Measurements from ENCODE around the gene HIVEP3. TPM values are rescaled to one million over a fixed set of nuclear protein-coding genes. Genes with fewer than 3 reads are reported as not detected.

The HIVEP3 gene
- polyA plus RNA-seq, 1 donor (not counting 4 experiments of a cell fraction or from before 2014, with no cell fraction given), result 1.1 TPM

- FAIRE-seq (peak; percentile 20), DNase-seq (ENCODE audit: low read depth, low spot score) (no peak)
- H2AFZ ChIP-seq (ENCODE audit: control insufficient read depth, low read length), result no peak overlapping the region
- H3K9me3 ChIP-seq (ENCODE audit: control insufficient read depth, low read depth, low read length), result no peaks in the 10 kb centered on the region
- no peaks in the 10 kb centered on the region for H3K36me3 ChIP-seq (ENCODE audit: control insufficient read depth in 2 of 2, extremely low read depth in 1 of 2, insufficient read depth in 2 of 2, low read length in 2 of 2)
- no peak overlapping the region for H3K4me2 ChIP-seq (ENCODE audit: control insufficient read depth, extremely low read depth, insufficient read depth, low read depth, low read length)
- dilution Hi-C loops (cut with MboI; ENCODE audit: extremely low pct_ligation_motif_present, low sequenced_read_pairs), result no loop called here
- H3K79me2 ChIP-seq (ENCODE audit: control insufficient read depth, insufficient read depth, low read length), result no peaks in the 10 kb centered on the region
- peaks cover 2% of the 10 kb centered on the region for H3K9me1 ChIP-seq (ENCODE audit: control insufficient read depth, extremely low read depth, insufficient read depth, low read length)
- H4K20me1 ChIP-seq (ENCODE audit: control insufficient read depth, extremely low read depth, insufficient read depth, low read length), result no peaks in the 10 kb centered on the region
- TF ChIP-seq EZH2 (IDR thresholded peaks at IDR 0.05; ENCODE audit: low read length) (no peak), CTCF (optimal IDR thresholded peaks at IDR 0.05 in 1 of 3, IDR thresholded peaks at IDR 0.05 in 1 of 3, conservative IDR thresholded peaks at IDR 0.05 in 1 of 3; ENCODE audit: extremely low read depth in 1 of 3, insufficient read depth in 2 of 3, low read length in 3 of 3) (no peak)
- H3K27ac ChIP-seq (ENCODE audit: control insufficient read depth, insufficient read depth, low read length), result no peak overlapping the region
- no peak overlapping the region for H3K4me3 ChIP-seq (ENCODE audit: control insufficient read depth in 2 of 3, extremely low read depth in 1 of 3, insufficient read depth in 2 of 3, low read depth in 1 of 3, low read length in 3 of 3)
- no peaks in the 10 kb centered on the region for H3K27me3 ChIP-seq (ENCODE audit: control insufficient read depth, extremely low read depth, insufficient read depth, low read length)
- peaks cover 34% of the 10 kb centered on the region for H3K4me1 ChIP-seq (ENCODE audit: control insufficient read depth, extremely low read depth, insufficient read depth, low read length)
- no peak overlapping the region for H3K9ac ChIP-seq (ENCODE audit: control insufficient read depth, extremely low read depth, insufficient read depth, low read length)
These were observed 295.6 kb downstream of the HIVEP3 start for GRCh38 chr1:41622859-41623732.

GRCh38 chr1:41622402-41622801 is 296.3 kb downstream of the HIVEP3 start:
- no peaks in the 10 kb centered on the region for H3K36me3 ChIP-seq (ENCODE audit: control insufficient read depth in 2 of 2, extremely low read depth in 1 of 2, insufficient read depth in 2 of 2, low read length in 2 of 2)
- H3K79me2 ChIP-seq (ENCODE audit: control insufficient read depth, insufficient read depth, low read length), result no peaks in the 10 kb centered on the region
- H3K27ac ChIP-seq (ENCODE audit: control insufficient read depth, insufficient read depth, low read length), result no peak overlapping the region
- H3K4me1 ChIP-seq (ENCODE audit: control insufficient read depth, extremely low read depth, insufficient read depth, low read length), result peaks cover 35% of the 10 kb centered on the region
- TF ChIP-seq EZH2 (IDR thresholded peaks at IDR 0.05; ENCODE audit: low read length) (no peak), CTCF (optimal IDR thresholded peaks at IDR 0.05 in 1 of 3, IDR thresholded peaks at IDR 0.05 in 1 of 3, conservative IDR thresholded peaks at IDR 0.05 in 1 of 3; ENCODE audit: extremely low read depth in 1 of 3, insufficient read depth in 2 of 3, low read length in 3 of 3) (no peak)
- no peaks in the 10 kb centered on the region for H4K20me1 ChIP-seq (ENCODE audit: control insufficient read depth, extremely low read depth, insufficient read depth, low read length)
- peaks cover 2% of the 10 kb centered on the region for H3K9me1 ChIP-seq (ENCODE audit: control insufficient read depth, extremely low read depth, insufficient read depth, low read length)
- no peak overlapping the region for H3K4me2 ChIP-seq (ENCODE audit: control insufficient read depth, extremely low read depth, insufficient read depth, low read depth, low read length)
- H3K9me3 ChIP-seq (ENCODE audit: control insufficient read depth, low read depth, low read length), result no peaks in the 10 kb centered on the region
- no peak overlapping the region for H3K9ac ChIP-seq (ENCODE audit: control insufficient read depth, extremely low read depth, insufficient read depth, low read length)
- dilution Hi-C loops (cut with MboI; ENCODE audit: extremely low pct_ligation_motif_present, low sequenced_read_pairs), result no loop called here
- H3K27me3 ChIP-seq (ENCODE audit: control insufficient read depth, extremely low read depth, insufficient read depth, low read length), result no peaks in the 10 kb centered on the region
- DNase-seq (ENCODE audit: low read depth, low spot score) (no peak), FAIRE-seq (no peak)
- no peak overlapping the region for H3K4me3 ChIP-seq (ENCODE audit: control insufficient read depth in 2 of 3, extremely low read depth in 1 of 3, insufficient read depth in 2 of 3, low read depth in 1 of 3, low read length in 3 of 3)
- no peak overlapping the region for H2AFZ ChIP-seq (ENCODE audit: control insufficient read depth, low read length)

Data from keratinocyte (primary cell).